GM12874 (cell line): ENCODE measurements around the gene ACTG1.
A peak's percentile ranks its signal among the peaks of the same experiment; 100 is the strongest.

Experiments
- CTCF ChIP-seq: IDR thresholded peaks from 2 replicates; pipeline ENCODE4 v1.5.1; 2011; ENCODE audit warnings: low read depth, mild to moderate bottlenecking, control low read depth, low read length, moderate library complexity; ENCODE audit not compliant: insufficient read depth

ACTG1 gene

GRCh38 chr17:81480140-81481072, 32.2 kb downstream of the ACTG1 start:
- 0 out of 2 replicates have a peak, but pooled peaks have one; percentile 1 for TF ChIP-seq CTCF

GRCh38 chr17:81479175-81480071, 33.2 kb downstream of the ACTG1 start:
- no peak for TF ChIP-seq CTCF

GRCh38 chr17:81478119-81478518, 34.5 kb downstream of the ACTG1 start:
- TF ChIP-seq CTCF = no peak

DNA sequence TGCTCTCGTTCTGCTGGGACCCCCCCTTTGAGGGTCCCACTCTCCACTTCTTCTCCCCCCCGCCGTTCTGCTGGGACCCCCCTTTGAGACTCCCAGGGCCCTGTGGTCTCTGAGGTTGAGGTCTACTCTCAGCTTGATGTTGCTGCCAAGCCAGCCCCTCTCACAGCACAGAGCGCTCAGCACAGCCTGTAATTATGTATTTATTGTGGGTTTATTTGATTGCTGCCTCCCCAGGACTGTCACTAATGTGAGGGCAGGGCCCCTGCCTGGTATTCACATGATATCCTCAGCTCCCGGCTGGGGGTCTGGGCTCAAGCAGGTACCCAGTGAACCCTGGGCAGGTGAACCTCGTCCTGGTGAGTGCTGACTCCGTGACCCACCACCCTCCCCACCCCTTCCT, 35.4 kb downstream of the ACTG1 start:
- no peak for TF ChIP-seq CTCF

DNA sequence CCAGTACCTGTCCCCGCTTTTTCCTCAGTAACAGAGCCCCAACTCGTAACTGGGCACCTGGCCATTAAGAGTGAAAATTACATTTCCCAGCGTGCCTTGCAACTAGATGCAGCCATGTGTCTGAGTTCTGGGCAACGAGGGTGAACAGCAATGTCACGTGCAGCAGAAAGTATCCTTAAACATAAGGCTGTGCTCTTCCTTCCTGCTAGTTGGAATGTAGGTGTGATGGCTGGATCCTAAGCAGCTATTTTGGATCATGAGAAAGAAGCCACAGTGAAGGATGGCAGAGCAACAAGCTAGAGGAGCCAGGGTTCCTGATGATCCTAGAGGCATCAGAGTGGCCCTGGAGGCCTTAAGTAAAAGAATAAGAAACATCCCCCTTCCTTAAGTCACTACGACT, 36.0 kb downstream of the ACTG1 start:
- no peak for TF ChIP-seq CTCF

- no peak for TF ChIP-seq CTCF
Observed at GRCh38 chr17:81476097-81476496, 36.5 kb downstream of the ACTG1 start.

- TF ChIP-seq CTCF = no peak
Observed at GRCh38 chr17:81474958-81475357, 37.6 kb downstream of the ACTG1 start.
